K562 (cell line): ENCODE data around the gene CDC37. TPM values are rescaled to one million over a fixed set of nuclear protein-coding genes. Genes with fewer than 3 reads are reported as not detected.

ENCODE experiments used
- ATAC-seq: fragments of 200-7000 bp; cut with Tn5 transposase; 3 replicates; pipeline ENCODE4 v1.9.1; 2020; ENCODE audit warnings: moderate library complexity
- BruUV-seq: library from RNA; stranded (reverse); fragments of 400-500 nt; replicated peaks from 2 replicates; lab custom pipeline; 2021; lab: Mats Ljungman, UMichigan
- CTCF ChIA-PET: fragments of 300-600 bp; formaldehyde crosslinking; extraction: SDS; loops from one replicate; lab custom pipeline; 2021; ENCODE audit warnings: low intra/inter-chr PET ratio; lab: Yijun Ruan, JAX
- POLR2A ChIA-PET: fragments of 300-600, 350-650 bp; sonication (Branson Sonifier 250); formaldehyde crosslinking; extraction: SDS; loops from one replicate; lab custom pipeline; 2021; ENCODE audit warnings: antibody characterized with exemption, inconsistent platforms; lab: Yijun Ruan, JAX
- DNase-seq, 4 experiments: peaks; one replicate each; pipeline versions ENCODE4 v3.0.0 to v3.0.0-alpha.2; 2011 to 2018; ENCODE audit warnings: low spot score in 3 of 4, mixed read lengths in 3 of 4; ENCODE audit errors: extremely low read depth in 1 of 4
- FAIRE-seq: peaks from 2 replicates; lab custom pipeline; 2011; peaks lifted over from hg19 to GRCh38; lab: Jason Lieb, UNC
- H2AFZ ChIP-seq: 2 replicates; pipeline ENCODE4 v1.6.0; 2011; ENCODE audit warnings: low read depth, low read length, control low read depth, inconsistent platforms
- H3K27ac ChIP-seq: fragments of 200-600 bp; 3 replicates; pipeline ENCODE4 v1.8.0; 2011; ENCODE audit warnings: low read depth, mild to moderate bottlenecking, control low read depth, inconsistent platforms, low read length, moderate library complexity, mixed read lengths; ENCODE audit errors: extremely low read depth
- H3K27me3 ChIP-seq, 2 experiments: fragments of 300-600 bp in 1 of 2; 2 replicates in 1 of 2; 3 replicates in 1 of 2; pipeline versions ENCODE4 v1.6.0 to v1.8.0; 2011; ENCODE audit warnings: inconsistent platforms in 2 of 2, low read length in 2 of 2, mild to moderate bottlenecking in 1 of 2, mixed read lengths in 1 of 2, moderate library complexity in 1 of 2; ENCODE audit not compliant: control insufficient read depth in 2 of 2, insufficient read depth in 2 of 2
- H3K36me3 ChIP-seq: fragments of 300-600 bp; 3 replicates; pipeline ENCODE4 v1.8.0; 2011; ENCODE audit warnings: mild to moderate bottlenecking, low read length, inconsistent platforms; ENCODE audit not compliant: control insufficient read depth, insufficient read depth
- H3K4me1 ChIP-seq, 2 experiments: fragments of 200-600 bp in 1 of 2; replicated peaks in 1 of 2; 2 replicates in 1 of 2; 3 replicates in 1 of 2; pipeline versions ENCODE4 v1.5.1 to v1.8.0; 2011; ENCODE audit warnings: inconsistent platforms in 2 of 2, low read length in 2 of 2, mild to moderate bottlenecking in 1 of 2, mixed read lengths in 1 of 2, moderate library complexity in 1 of 2; ENCODE audit not compliant: control insufficient read depth in 2 of 2, insufficient read depth in 2 of 2
- H3K4me2 ChIP-seq: 2 replicates; pipeline ENCODE4 v1.6.1; 2011; ENCODE audit warnings: low read length, control low read depth, inconsistent platforms, mixed read lengths; ENCODE audit not compliant: insufficient read depth
- H3K4me3 ChIP-seq: fragments of 200-600 bp; sonication (generic), shearing (Covaris generic); 2 replicates; pipeline ENCODE4 v1.5.1; 2016; ENCODE audit warnings: control low read depth, inconsistent platforms
- H3K79me2 ChIP-seq: fragments of 200-600 bp; 3 replicates; pipeline ENCODE4 v1.8.0; 2011; ENCODE audit warnings: low read length, inconsistent platforms; ENCODE audit not compliant: control insufficient read depth, insufficient read depth
- H3K9ac ChIP-seq, 2 experiments: 2 replicates each; pipeline versions ENCODE4 v1.6.0 to v1.6.1; 2011; ENCODE audit warnings: low read depth in 2 of 2, low read length in 2 of 2, control low read depth in 1 of 2, inconsistent platforms in 1 of 2, mild to moderate bottlenecking in 1 of 2, mixed read lengths in 1 of 2; ENCODE audit not compliant: insufficient read depth in 1 of 2
- H3K9me1 ChIP-seq: one replicate; pipeline ENCODE4 v1.6.0; 2011; ENCODE audit warnings: inconsistent platforms, mild to moderate bottlenecking, low read length, moderate library complexity; ENCODE audit not compliant: control insufficient read depth, insufficient read depth
- H3K9me3 ChIP-seq: replicated peaks from 2 replicates; pipeline ENCODE4 v1.5.1; 2011; ENCODE audit warnings: low read depth, low read length, inconsistent platforms; ENCODE audit not compliant: control insufficient read depth, insufficient read depth
- H4K20me1 ChIP-seq: replicated peaks from 2 replicates; pipeline ENCODE4 v1.6.1; 2011; ENCODE audit warnings: low read length, inconsistent platforms, mixed read lengths; ENCODE audit not compliant: control insufficient read depth, insufficient read depth
- CBX8 ChIP-seq: fragments of 200-600 bp; sonication (generic); IDR thresholded peaks from 2 replicates; pipeline ENCODE4 v1.6.1; 2012; ENCODE audit warnings: borderline replicate concordance, mixed run types, low read depth, mild to moderate bottlenecking, moderate library complexity, mixed read lengths, low read length, control low read depth, inconsistent platforms; ENCODE audit not compliant: poor library complexity, severe bottlenecking; ENCODE audit errors: extremely low read depth
- ESRRA ChIP-seq: fragments of 450-650 bp; IDR thresholded peaks from 2 replicates; pipeline ENCODE4 v1.6.1; 2014; ENCODE audit warnings: low read depth, mild to moderate bottlenecking, moderate library complexity, borderline replicate concordance
- HEY1 ChIP-seq: fragments of 250-450 bp; sonication (Bioruptor Pico); IDR thresholded peaks from 2 replicates; pipeline ENCODE4 v1.5.0; 2020; ENCODE audit warnings: mild to moderate bottlenecking, moderate library complexity, borderline replicate concordance
- KLF16 ChIP-seq: IDR thresholded peaks from 2 replicates; pipeline ENCODE4 v1.6.1; 2016; ENCODE audit warnings: antibody characterized with exemption
- PML ChIP-seq: IDR thresholded peaks from 2 replicates; pipeline ENCODE4 v1.6.1; 2012; ENCODE audit warnings: low read length, inconsistent platforms
- PRMT5 ChIP-seq: sonication (generic); formaldehyde crosslinking; IDR thresholded peaks from 2 replicates; pipeline ENCODE4 v1.5.0; 2020; ENCODE audit warnings: missing genetic modification reagents
- RBM15 ChIP-seq: fragments of 200-400 bp; formaldehyde crosslinking; IDR thresholded peaks from 2 replicates; pipeline ENCODE4 v1.6.1; 2018; ENCODE audit warnings: mild to moderate bottlenecking, low read length, moderate library complexity; ENCODE audit not compliant: insufficient read depth
- SMAD4 ChIP-seq: fragments of 250-450 bp; sonication (Bioruptor Pico); conservative IDR thresholded peaks from 2 replicates; pipeline ENCODE4 v1.8.0; 2021; ENCODE audit warnings: inconsistent platforms, mild to moderate bottlenecking, moderate library complexity
- SRSF9 ChIP-seq: fragments of 200-400 bp; formaldehyde crosslinking; IDR thresholded peaks from 2 replicates; pipeline ENCODE4 v1.6.1; 2017; ENCODE audit warnings: low read depth, low read length, borderline replicate concordance
- ZNF436 ChIP-seq: fragments of 250-450, 450-650 bp; sonication (Bioruptor Pico); formaldehyde crosslinking; IDR thresholded peaks from 2 replicates; pipeline ENCODE4 v1.7.0; 2020; ENCODE audit warnings: mild to moderate bottlenecking
- in situ Hi-C: fragments of 300-500 bp; cut with MboI; formaldehyde crosslinking; loops from 4 replicates; pipeline ENCODE4 v1.15.0; 2018; ENCODE audit warnings: inconsistent platforms, mixed read lengths
- intact Hi-C: fragments of 100-400 bp; cut with micrococcal nuclease; formaldehyde crosslinking; loops from 2 replicates; pipeline ENCODE4 v1.14.2; 2022
- polyA plus RNA-seq, 8 experiments: library from polyadenylated mRNA; depleted of rRNA in 4 of 8; stranded (reverse) in 5 of 8; unstranded in 3 of 8; fragments of >200 nt; fragmentation: Nextera tagmentation in 2 of 8; fragmentation: Illumina TruSeq in 1 of 8; extraction: Ambion mirVana in 2 of 8; extraction: Trizol in 1 of 8; gene quantifications; 2 replicates each; pipeline versions ENCODE4 v1.2.1 to v1.2.3, GENCODE V29; 2011 to 2014; ENCODE audit warnings: inconsistent platforms in 1 of 8, missing spikeins in 1 of 8
- total RNA-seq, 7 experiments: library from RNA; depleted of rRNA in 6 of 7; stranded (reverse); fragments of >200 nt in 6 of 7; fragmentation: Illumina TruSeq in 2 of 7; extraction: Trizol in 2 of 7; gene quantifications; 2 replicates each; pipeline versions ENCODE4 v1.2.1 to v1.2.3, GENCODE V29; 2011 to 2021; ENCODE audit warnings: low replicate concordance in 1 of 7
- TF ChIP-seq, protein P1 (sequence below): IDR thresholded peaks from 2 replicates; pipeline ENCODE4 v1.6.1; 2014; ENCODE audit warnings: antibody characterized with exemption
- TF ChIP-seq, protein P2 (sequence below), 2 experiments: fragments of 450-650 bp in 1 of 2; sonication (generic) in 1 of 2; formaldehyde crosslinking in 1 of 2; IDR thresholded peaks; 2 replicates each; pipeline versions ENCODE4 v1.7.1 to v1.9.0; 2016 to 2022; ENCODE audit warnings: inconsistent platforms in 1 of 2, mild to moderate bottlenecking in 1 of 2, missing genetic modification reagents in 1 of 2

Gene CDC37
- total and polyA plus RNA-seq, 9 of the 15 experiments (the other 6 are each of a cell fraction or from before 2014, with no cell fraction given), result 6.6 to 538 (median 227) TPM

DNA sequence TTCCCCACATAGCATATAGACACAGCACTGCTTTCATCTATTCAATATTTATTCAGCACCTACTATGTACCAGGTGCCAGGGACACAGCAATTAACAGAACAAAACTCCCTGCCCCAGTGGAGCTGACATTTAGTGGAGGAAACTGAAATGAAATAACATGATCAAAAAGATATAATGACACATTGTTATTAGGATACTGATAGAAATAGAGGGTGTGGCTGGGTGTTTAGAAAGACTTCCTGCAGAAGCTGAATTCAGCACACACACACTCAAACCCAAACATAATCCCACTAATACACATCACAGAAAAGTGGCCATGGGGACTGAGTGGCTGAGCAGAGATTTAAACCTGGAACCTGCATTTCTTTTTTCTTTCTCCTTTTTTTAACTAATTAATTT is 3.8 kb upstream of the CDC37 start:
- Histone ChIP-seq H3K27me3 (no peaks in the 10 kb centered on the region), H3K9me3 (no peaks in the 10 kb centered on the region), H3K9me1 (no peaks in the 10 kb centered on the region), H4K20me1 (no peaks in the 10 kb centered on the region), H3K4me2 (no peak overlapping the region), H3K27ac (no peak overlapping the region), H3K36me3 (no peaks in the 10 kb centered on the region), H3K4me3 (no peak overlapping the region), H3K79me2 (peaks cover 17% of the 10 kb centered on the region), H3K4me1 (peaks cover under 1 to 32% of the 10 kb centered on the region in 2 experiments; a peak in 4 of 5 replicates), H3K9ac (no peak overlapping the region), H2AFZ (no peak overlapping the region)
- POLR2A ChIA-PET, result interaction anchor here (1.0 kb wide), 1 partner anchor 15 kb away, joined by 3 read pairs; no protein-coding TSS in a partner anchor
- in situ Hi-C loops (loop anchor here (5.0 kb wide), 1 partner anchor 165 kb away; no protein-coding TSS in a partner anchor), intact Hi-C loops (no loop called here)
- DNase-seq, result peak in 1 of 4 experiments; percentile 2
- no TSS peak for BruUV-seq
- CTCF ChIA-PET, result no interaction called here
- FAIRE-seq, result no peak
- no peak for ATAC-seq
- no peak for TF ChIP-seq RBM15
- TF ChIP-seq HEY1, result no peak
- TF ChIP-seq PML, result no peak
- TF ChIP-seq, protein P1, sequence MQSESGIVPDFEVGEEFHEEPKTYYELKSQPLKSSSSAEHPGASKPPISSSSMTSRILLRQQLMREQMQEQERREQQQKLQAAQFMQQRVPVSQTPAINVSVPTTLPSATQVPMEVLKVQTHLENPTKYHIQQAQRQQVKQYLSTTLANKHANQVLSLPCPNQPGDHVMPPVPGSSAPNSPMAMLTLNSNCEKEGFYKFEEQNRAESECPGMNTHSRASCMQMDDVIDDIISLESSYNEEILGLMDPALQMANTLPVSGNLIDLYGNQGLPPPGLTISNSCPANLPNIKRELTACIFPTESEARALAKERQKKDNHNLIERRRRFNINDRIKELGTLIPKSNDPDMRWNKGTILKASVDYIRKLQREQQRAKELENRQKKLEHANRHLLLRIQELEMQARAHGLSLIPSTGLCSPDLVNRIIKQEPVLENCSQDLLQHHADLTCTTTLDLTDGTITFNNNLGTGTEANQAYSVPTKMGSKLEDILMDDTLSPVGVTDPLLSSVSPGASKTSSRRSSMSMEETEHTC, result no peak
- TF ChIP-seq KLF16, result no peak
- no peak for TF ChIP-seq CBX8
- no peak for TF ChIP-seq ESRRA
- TF ChIP-seq SMAD4 (CRISPR knock-in tag), result no peak
- TF ChIP-seq PRMT5 (CRISPR knock-in tag), result no peak
- TF ChIP-seq ZNF436, result no peak
- no peak for TF ChIP-seq SRSF9
- TF ChIP-seq, protein P2, sequence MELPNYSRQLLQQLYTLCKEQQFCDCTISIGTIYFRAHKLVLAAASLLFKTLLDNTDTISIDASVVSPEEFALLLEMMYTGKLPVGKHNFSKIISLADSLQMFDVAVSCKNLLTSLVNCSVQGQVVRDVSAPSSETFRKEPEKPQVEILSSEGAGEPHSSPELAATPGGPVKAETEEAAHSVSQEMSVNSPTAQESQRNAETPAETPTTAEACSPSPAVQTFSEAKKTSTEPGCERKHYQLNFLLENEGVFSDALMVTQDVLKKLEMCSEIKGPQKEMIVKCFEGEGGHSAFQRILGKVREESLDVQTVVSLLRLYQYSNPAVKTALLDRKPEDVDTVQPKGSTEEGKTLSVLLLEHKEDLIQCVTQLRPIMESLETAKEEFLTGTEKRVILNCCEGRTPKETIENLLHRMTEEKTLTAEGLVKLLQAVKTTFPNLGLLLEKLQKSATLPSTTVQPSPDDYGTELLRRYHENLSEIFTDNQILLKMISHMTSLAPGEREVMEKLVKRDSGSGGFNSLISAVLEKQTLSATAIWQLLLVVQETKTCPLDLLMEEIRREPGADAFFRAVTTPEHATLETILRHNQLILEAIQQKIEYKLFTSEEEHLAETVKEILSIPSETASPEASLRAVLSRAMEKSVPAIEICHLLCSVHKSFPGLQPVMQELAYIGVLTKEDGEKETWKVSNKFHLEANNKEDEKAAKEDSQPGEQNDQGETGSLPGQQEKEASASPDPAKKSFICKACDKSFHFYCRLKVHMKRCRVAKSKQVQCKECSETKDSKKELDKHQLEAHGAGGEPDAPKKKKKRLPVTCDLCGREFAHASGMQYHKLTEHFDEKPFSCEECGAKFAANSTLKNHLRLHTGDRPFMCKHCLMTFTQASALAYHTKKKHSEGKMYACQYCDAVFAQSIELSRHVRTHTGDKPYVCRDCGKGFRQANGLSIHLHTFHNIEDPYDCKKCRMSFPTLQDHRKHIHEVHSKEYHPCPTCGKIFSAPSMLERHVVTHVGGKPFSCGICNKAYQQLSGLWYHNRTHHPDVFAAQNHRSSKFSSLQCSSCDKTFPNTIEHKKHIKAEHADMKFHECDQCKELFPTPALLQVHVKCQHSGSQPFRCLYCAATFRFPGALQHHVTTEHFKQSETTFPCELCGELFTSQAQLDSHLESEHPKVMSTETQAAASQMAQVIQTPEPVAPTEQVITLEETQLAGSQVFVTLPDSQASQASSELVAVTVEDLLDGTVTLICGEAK (IDR thresholded peaks at IDR 0.05), result no peak
- TF ChIP-seq, protein P2 (CRISPR knock-in tag; IDR thresholded peaks at IDR 0.05), result no peak
